KMS-11 (cell line): ENCODE measurements around the gene RAB21.
"Not testable (repeated sequence)": the region's sequence is repeated elsewhere in the genome, so short reads cannot be mapped to it uniquely, and the experiment has no call there.

Experiments
- H2AFZ ChIP-seq: fragments of 200-600 bp; sonication (generic); 2 replicates; pipeline ENCODE4 v1.6.1; 2016; ENCODE audit warnings: antibody characterized with exemption, mixed run types, low read depth
- H3K27ac ChIP-seq: fragments of 200-600 bp; sonication (generic); 2 replicates; pipeline ENCODE4 v1.6.1; 2016; ENCODE audit warnings: mild to moderate bottlenecking, mixed run types
- H3K27me3 ChIP-seq: fragments of 200-600 bp; sonication (generic); 2 replicates; pipeline ENCODE4 v1.6.1; 2017; ENCODE audit warnings: mild to moderate bottlenecking, low read depth, mixed run types, moderate library complexity; ENCODE audit not compliant: insufficient read depth
- H3K36me3 ChIP-seq: fragments of 200-600 bp; sonication (generic); 2 replicates; pipeline ENCODE4 v1.6.1; 2017; ENCODE audit warnings: mild to moderate bottlenecking, mixed run types; ENCODE audit not compliant: insufficient read depth
- H3K4me1 ChIP-seq: fragments of 200-600 bp; sonication (generic); 2 replicates; pipeline ENCODE4 v1.6.1; 2016; ENCODE audit warnings: mild to moderate bottlenecking, low read depth, mixed run types; ENCODE audit not compliant: poor library complexity, severe bottlenecking
- H3K4me2 ChIP-seq: fragments of 200-600 bp; sonication (generic); 2 replicates; pipeline ENCODE4 v1.7.0; 2016; ENCODE audit warnings: mild to moderate bottlenecking, mixed run types
- H3K4me3 ChIP-seq: fragments of 200-600 bp; sonication (generic); IDR thresholded peaks from 2 replicates; pipeline ENCODE4 v1.6.1; 2017; ENCODE audit warnings: low read depth, low read length, mixed read lengths; ENCODE audit not compliant: insufficient read depth
- H3K79me2 ChIP-seq: fragments of 200-600 bp; sonication (generic); 2 replicates; pipeline ENCODE4 v1.6.1; 2016; ENCODE audit warnings: low read depth, mixed run types; ENCODE audit not compliant: insufficient read depth
- H3K9ac ChIP-seq: fragments of 200-600 bp; sonication (generic); 2 replicates; pipeline ENCODE4 v1.6.1; 2016; ENCODE audit warnings: mild to moderate bottlenecking, mixed run types
- H4K20me1 ChIP-seq: fragments of 200-600 bp; sonication (generic); 2 replicates; pipeline ENCODE4 v1.6.1; 2016; ENCODE audit warnings: mild to moderate bottlenecking, mixed run types; ENCODE audit not compliant: insufficient read depth
- TF ChIP-seq, protein P1 (sequence below): fragments of 200-600 bp; sonication (generic); conservative IDR thresholded peaks from 2 replicates; pipeline ENCODE4 v1.6.1; 2017; ENCODE audit warnings: low read depth, mild to moderate bottlenecking, antibody characterized with exemption, low read length, moderate library complexity, mixed read lengths

RAB21 gene

GRCh38 chr12:71755146-71755892 lies 656 bp downstream of the RAB21 start:
- H3K4me3 ChIP-seq, result peak overlapping the region; percentile 73
- TF ChIP-seq, protein P1, sequence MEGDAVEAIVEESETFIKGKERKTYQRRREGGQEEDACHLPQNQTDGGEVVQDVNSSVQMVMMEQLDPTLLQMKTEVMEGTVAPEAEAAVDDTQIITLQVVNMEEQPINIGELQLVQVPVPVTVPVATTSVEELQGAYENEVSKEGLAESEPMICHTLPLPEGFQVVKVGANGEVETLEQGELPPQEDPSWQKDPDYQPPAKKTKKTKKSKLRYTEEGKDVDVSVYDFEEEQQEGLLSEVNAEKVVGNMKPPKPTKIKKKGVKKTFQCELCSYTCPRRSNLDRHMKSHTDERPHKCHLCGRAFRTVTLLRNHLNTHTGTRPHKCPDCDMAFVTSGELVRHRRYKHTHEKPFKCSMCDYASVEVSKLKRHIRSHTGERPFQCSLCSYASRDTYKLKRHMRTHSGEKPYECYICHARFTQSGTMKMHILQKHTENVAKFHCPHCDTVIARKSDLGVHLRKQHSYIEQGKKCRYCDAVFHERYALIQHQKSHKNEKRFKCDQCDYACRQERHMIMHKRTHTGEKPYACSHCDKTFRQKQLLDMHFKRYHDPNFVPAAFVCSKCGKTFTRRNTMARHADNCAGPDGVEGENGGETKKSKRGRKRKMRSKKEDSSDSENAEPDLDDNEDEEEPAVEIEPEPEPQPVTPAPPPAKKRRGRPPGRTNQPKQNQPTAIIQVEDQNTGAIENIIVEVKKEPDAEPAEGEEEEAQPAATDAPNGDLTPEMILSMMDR, result peak; percentile 17; the same call in 1 of the 2 replicates
- peak overlapping the region; percentile 88 for H2AFZ ChIP-seq
- peak overlapping the region; percentile 89 for H3K27ac ChIP-seq
- peak overlapping the region; percentile 91 for H3K9ac ChIP-seq
- H3K4me2 ChIP-seq, result peak overlapping the region; percentile 91
- peaks cover 18% of the 10 kb centered on the region; the same call in 1 of the 2 replicates for H3K36me3 ChIP-seq
- no peaks in the 10 kb centered on the region for H4K20me1 ChIP-seq
- no peaks in the 10 kb centered on the region for H3K27me3 ChIP-seq
- H3K79me2 ChIP-seq, result peaks cover 53% of the 10 kb centered on the region
- peaks cover 25% of the 10 kb centered on the region for H3K4me1 ChIP-seq

DNA sequence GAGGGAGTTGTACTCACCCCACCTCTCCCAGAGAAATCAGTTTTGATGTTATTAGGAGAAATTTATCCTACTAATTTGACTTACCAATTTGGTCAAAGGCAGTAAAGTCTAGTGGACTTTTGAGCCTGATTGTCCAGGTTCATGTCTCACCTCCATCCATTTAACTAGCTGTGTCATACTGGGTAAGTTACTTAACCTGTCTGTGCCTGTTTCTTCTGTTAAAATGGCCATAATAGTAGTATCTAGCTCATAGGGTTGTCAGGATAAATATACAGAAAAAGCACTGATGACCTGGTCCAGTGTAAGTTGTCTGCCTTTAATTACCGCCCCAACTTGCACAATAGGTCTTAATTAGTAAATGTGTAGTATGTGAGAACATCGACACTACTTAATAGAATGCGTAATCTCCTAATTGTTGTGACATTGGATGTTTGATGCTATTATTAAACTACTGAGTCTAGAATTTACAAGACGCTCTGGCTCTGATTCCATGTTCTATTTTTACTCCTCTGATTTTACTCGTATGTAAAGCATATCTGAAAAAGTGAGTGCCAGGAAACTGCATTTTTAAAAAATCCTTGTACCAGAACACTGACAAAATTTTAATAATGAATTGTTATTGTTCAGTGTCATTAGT lies 1.5 kb downstream of the RAB21 start:
- H3K4me2 ChIP-seq, result peak overlapping the region; percentile 91
- H3K4me1 ChIP-seq, result peaks cover 25% of the 10 kb centered on the region
- H3K4me3 ChIP-seq, result peak overlapping the region; percentile 73
- H3K79me2 ChIP-seq, result peaks cover 61% of the 10 kb centered on the region
- peak overlapping the region; percentile 88; the same call in 1 of the 2 replicates for H2AFZ ChIP-seq
- no peaks in the 10 kb centered on the region for H4K20me1 ChIP-seq
- peak overlapping the region; percentile 89 for H3K27ac ChIP-seq
- TF ChIP-seq, protein P1, result no peak
- H3K27me3 ChIP-seq, result no peaks in the 10 kb centered on the region
- peaks cover 18% of the 10 kb centered on the region; the same call in 1 of the 2 replicates for H3K36me3 ChIP-seq
- peak overlapping the region; percentile 91 for H3K9ac ChIP-seq

DNA sequence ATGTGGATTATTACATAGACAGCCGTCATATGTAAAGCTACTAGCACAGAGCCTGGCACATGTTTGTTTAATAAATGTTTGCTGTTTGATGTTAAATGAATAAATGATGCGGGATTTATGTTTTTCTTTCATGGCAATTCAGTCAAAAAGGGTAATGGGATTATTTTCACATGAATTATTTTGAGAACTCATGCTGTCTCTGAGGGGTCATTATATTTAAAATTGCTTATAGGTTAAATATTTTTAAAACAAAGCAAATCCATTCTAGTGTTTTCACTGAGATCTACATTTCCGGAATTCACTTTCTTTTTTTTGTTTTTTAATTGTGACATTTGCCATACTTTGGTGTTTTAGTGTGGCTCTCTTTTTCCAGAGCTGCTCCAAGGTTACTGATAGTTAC lies 5.3 kb downstream of the RAB21 start:
- peaks cover 18% of the 10 kb centered on the region; the same call in 1 of the 2 replicates for H3K36me3 ChIP-seq
- H3K4me1 ChIP-seq, result peaks cover 18% of the 10 kb centered on the region
- TF ChIP-seq, protein P1, result no peak
- H3K79me2 ChIP-seq, result peaks cover 95% of the 10 kb centered on the region
- H2AFZ ChIP-seq, result no peak overlapping the region
- H3K27me3 ChIP-seq, result no peaks in the 10 kb centered on the region
- H3K27ac ChIP-seq, result no peak overlapping the region
- no peak overlapping the region for H3K4me3 ChIP-seq
- no peak overlapping the region for H3K9ac ChIP-seq
- H4K20me1 ChIP-seq, result 0 out of 2 replicates have a peak, but pooled peaks cover 8% of the 10 kb centered on the region
- H3K4me2 ChIP-seq, result no peak overlapping the region

DNA sequence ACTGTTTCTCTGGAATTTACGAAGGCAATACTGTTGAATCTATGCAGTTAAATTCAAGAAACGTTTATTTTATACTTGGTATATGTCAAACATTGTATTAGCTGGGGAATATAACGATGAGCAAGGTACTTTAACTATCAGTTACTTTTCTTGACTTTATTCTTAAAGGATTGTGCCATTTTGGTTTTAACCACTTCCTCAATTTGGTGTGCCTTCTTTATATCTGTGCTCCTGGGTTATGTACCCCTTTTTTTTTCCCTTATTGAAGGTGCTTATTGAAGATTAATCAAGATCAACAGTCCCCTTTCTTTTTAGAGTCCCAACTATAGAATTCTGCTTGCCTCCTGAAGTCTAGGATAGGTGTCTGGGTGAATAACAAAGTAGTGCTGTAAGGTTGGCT lies 5.8 kb downstream of the RAB21 start:
- Histone ChIP-seq H4K20me1 (peaks cover 12% of the 10 kb centered on the region; the same call in 1 of the 2 replicates), H3K79me2 (peaks cover 96% of the 10 kb centered on the region), H3K36me3 (peaks cover 18% of the 10 kb centered on the region; the same call in 1 of the 2 replicates)

DNA sequence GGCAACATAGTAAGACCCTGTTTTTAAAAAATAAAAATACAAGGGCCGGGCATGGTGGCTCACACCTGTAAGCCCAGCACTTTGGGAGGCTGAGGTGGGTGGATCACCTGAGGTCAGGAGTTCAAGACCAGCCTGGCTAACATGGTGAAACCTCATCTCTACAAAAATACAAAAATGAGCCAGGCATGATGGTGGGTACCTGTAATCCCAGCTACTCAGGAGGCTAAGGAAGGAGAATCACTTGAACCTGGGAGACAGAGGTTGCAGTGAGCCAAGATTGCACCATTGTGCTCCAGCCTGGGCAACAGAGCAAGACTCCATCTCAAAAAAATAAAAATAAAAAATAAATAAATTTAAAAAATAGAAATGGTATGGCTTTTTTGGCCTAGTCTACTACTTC lies 6.7 kb downstream of the RAB21 start:
- H4K20me1 ChIP-seq, result peaks cover 18% of the 10 kb centered on the region; the same call in 1 of the 2 replicates
- H2AFZ ChIP-seq, H3K4me3 ChIP-seq, H3K9ac ChIP-seq, H3K4me2 ChIP-seq, H3K27ac ChIP-seq, H3K27me3 ChIP-seq: not testable (repeated sequence)
- peaks cover 96% of the 10 kb centered on the region for H3K79me2 ChIP-seq
- H3K4me1 ChIP-seq, result peaks cover 13% of the 10 kb centered on the region
- H3K36me3 ChIP-seq, result peaks cover 18% of the 10 kb centered on the region; the same call in 1 of the 2 replicates

More for the DNA sequence above, 5.8 kb downstream of the RAB21 start:
- Histone ChIP-seq H2AFZ (no peak overlapping the region), H3K9ac (no peak overlapping the region), H3K27ac (no peak overlapping the region), H3K27me3 (no peaks in the 10 kb centered on the region), H3K4me3 (no peak overlapping the region), H3K4me2 (no peak overlapping the region), H3K4me1 (peaks cover 18% of the 10 kb centered on the region)
- TF ChIP-seq, protein P1, result no peak
